Activated CD4-positive, alpha-beta T cell treated with anti-CD3 and anti-CD28 coated beads, Interleukin-2, amount 10 ng/mL, durations not matched to agents 7 days and 5 days (primary cell): Measurements from ENCODE around the gene ABTB2. TPM values are rescaled to one million over a fixed set of nuclear protein-coding genes. Genes with fewer than 3 reads are reported as not detected.

ENCODE experiments used
- CTCF ChIA-PET: fragments of 350-600 bp; sonication (Branson Sonifier 250); formaldehyde crosslinking; loops from one replicate; lab custom pipeline; 2021; ENCODE audit warnings: antibody characterized with exemption; lab: Charles Lee
- POLR2A ChIA-PET: fragments of 350-600 bp; sonication (Branson Sonifier 250); formaldehyde crosslinking; loops from one replicate; lab custom pipeline; 2021; ENCODE audit warnings: antibody characterized with exemption; lab: Charles Lee
- DNase-seq: peaks from one replicate; pipeline ENCODE4 v3.0.0-alpha.2; 2020
- H3K27ac Mint-ChIP-seq: one replicate; pipeline ENCODE4 v1.8.0; 2021; ENCODE audit warnings: mild to moderate bottlenecking, moderate library complexity, mixed read lengths
- H3K27me3 Mint-ChIP-seq: one replicate; pipeline ENCODE4 v1.8.0; 2021; ENCODE audit warnings: mixed read lengths
- H3K36me3 Mint-ChIP-seq: one replicate; pipeline ENCODE4 v1.8.0; 2021; ENCODE audit warnings: low read depth, mixed read lengths
- H3K4me1 Mint-ChIP-seq: one replicate; pipeline ENCODE4 v1.8.0; 2021; ENCODE audit warnings: mixed read lengths
- H3K4me3 Mint-ChIP-seq: one replicate; pipeline ENCODE4 v1.8.0; 2021; ENCODE audit warnings: mild to moderate bottlenecking, moderate library complexity, mixed read lengths
- H3K9me3 Mint-ChIP-seq: one replicate; pipeline ENCODE4 v1.8.0; 2021; ENCODE audit warnings: mixed read lengths
- total RNA-seq, 2 experiments: library from RNA; stranded (reverse); gene quantifications; one replicate each; pipeline ENCODE4 v1.2.3, GENCODE V29; 2021

The ABTB2 gene
- total RNA-seq, 2 experiments from 2014 or later, result 0.55 to 0.65 TPM

DNA sequence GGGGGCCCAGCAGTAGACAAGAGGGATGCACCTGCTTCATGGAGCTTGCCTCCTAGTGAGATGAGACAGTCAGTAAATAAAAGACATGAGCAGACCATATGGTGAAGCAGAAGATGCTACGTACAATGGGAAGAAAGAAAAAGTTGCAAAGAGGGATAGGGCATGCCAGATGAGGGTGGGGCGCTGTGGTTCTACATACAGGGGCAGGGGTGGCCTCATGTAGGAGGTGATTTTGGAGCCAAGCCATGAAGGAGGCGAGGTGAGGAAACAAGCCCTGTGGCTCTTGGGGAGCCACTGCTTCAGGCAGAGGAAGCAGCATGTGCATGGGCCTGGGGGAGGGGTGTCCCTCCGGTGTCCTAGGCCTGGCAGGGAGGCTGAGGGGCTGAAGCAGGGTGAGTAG is 237.2 kb downstream of the ABTB2 start:
- peaks cover 2% of the 10 kb centered on the region for H3K4me1 Mint-ChIP-seq
- peaks cover 54% of the 10 kb centered on the region for H3K36me3 Mint-ChIP-seq
- DNase-seq, result no peak
- no peaks in the 10 kb centered on the region for H3K9me3 Mint-ChIP-seq
- H3K27ac Mint-ChIP-seq, result peak overlapping the region; percentile 72
- H3K4me3 Mint-ChIP-seq, result no peak overlapping the region
- no peaks in the 10 kb centered on the region for H3K27me3 Mint-ChIP-seq
- ChIA-PET POLR2A (interaction anchor here (0.7 kb wide), 1 partner anchor 50 kb away, joined by 3 read pairs; no protein-coding TSS in a partner anchor), CTCF (interaction anchor here (1.8 kb wide), 1 partner anchor 15 kb away, joined by 4 read pairs; no protein-coding TSS in a partner anchor)

DNA sequence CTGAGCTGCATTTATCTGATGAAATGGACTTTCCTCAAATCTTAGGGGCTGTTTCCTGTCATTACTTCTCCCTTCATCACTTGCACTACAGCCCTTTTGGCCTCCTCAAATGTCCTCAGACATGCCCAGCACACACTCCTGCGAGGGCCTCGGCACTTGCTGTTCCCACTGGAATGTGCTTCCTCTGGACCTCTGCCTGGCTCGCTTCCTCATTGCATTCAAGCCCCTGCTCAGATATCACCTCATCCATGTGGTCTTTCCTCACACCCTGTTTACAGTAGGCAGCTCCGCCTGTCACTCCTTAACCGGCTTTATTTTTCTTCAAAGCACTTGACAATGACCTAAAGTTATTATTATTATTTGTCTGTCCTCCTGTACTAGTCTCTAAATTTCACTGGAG is 243.3 kb downstream of the ABTB2 start:
- no peak overlapping the region for H3K27ac Mint-ChIP-seq

DNA sequence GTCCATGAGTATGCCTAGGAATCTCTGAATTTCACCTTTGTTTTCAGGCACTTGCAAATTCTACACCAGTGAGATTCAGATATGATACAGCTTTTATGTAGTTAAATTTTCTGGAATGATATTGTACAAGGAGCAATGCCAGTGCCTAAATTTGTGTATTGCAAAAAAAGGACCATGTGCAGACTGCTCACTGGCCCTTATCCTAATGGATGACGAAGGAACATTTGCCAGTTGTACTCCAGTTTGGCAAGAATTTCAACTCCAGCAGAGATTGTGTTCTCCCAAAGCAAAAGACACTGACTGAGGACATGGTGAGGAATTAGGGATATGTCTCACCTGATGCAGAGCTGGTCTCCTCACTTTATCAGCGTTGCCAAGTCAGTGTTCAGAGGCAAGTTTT is 243.8 kb downstream of the ABTB2 start:
- peaks cover 52% of the 10 kb centered on the region for H3K36me3 Mint-ChIP-seq
- POLR2A ChIA-PET, result no interaction called here
- no peaks in the 10 kb centered on the region for H3K9me3 Mint-ChIP-seq
- no peak overlapping the region for H3K27ac Mint-ChIP-seq
- no peaks in the 10 kb centered on the region for H3K27me3 Mint-ChIP-seq
- CTCF ChIA-PET, result interaction anchor here (0.6 to 2.0 kb wide), 3 partner anchors 9 to 42 kb away, joined by 3 to 7 read pairs (median 3); partner anchors contain the start of gene NAT10
- peaks cover 4% of the 10 kb centered on the region for H3K4me1 Mint-ChIP-seq
- DNase-seq, result no peak
- no peak overlapping the region for H3K4me3 Mint-ChIP-seq

More for the DNA sequence above, 243.3 kb downstream of the ABTB2 start:
- ChIA-PET POLR2A (interaction anchor here (0.5 kb wide), 1 partner anchor 47 kb away, joined by 4 read pairs; no protein-coding TSS in a partner anchor), CTCF (interaction anchor here (0.9 to 2.0 kb wide), 2 partner anchors 8 to 10 kb away, joined by 3 to 7 read pairs; partner anchors contain the start of gene NAT10)
- Mint-ChIP-seq H3K36me3 (peaks cover 51% of the 10 kb centered on the region), H3K4me3 (no peak overlapping the region), H3K9me3 (no peaks in the 10 kb centered on the region), H3K4me1 (no peaks in the 10 kb centered on the region), H3K27me3 (no peaks in the 10 kb centered on the region)
- DNase-seq, result no peak

DNA sequence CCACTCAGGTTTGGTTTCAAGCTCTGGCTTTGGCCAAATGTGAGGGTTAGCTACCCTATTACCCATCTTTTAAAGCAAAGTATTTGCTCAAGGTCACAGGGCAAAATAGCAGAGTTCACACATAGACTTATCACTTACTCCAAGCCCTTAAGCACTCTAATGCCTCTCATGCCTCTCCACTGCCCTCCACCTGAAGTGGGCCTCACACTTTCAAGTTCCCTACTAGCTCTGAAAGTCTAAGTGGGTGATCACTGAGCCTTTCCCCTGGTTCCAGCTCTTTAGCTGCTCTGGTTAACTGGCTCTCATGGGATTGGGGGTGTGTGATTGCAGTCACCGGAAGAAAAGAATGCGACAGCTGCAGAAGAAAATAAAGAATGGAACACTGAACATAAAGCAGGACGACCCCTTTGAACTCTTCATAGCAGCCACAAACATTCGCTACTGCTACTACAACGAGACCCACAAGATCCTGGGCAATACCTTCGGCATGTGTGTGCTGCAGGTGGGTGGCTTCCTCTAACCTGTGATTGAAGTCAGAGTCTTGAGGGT is 246.0 kb downstream of the ABTB2 start:
- no peaks in the 10 kb centered on the region for H3K27me3 Mint-ChIP-seq
- peaks cover 44% of the 10 kb centered on the region for H3K36me3 Mint-ChIP-seq
- H3K4me1 Mint-ChIP-seq, result peaks cover 20% of the 10 kb centered on the region
- CTCF ChIA-PET, result interaction anchor here (1.3 kb wide), 1 partner anchor 19 kb away, joined by 3 read pairs; no protein-coding TSS in a partner anchor
- H3K4me3 Mint-ChIP-seq, result no peak overlapping the region
- POLR2A ChIA-PET, result no interaction called here
- no peak for DNase-seq
- H3K9me3 Mint-ChIP-seq, result no peaks in the 10 kb centered on the region
- no peak overlapping the region for H3K27ac Mint-ChIP-seq

DNA sequence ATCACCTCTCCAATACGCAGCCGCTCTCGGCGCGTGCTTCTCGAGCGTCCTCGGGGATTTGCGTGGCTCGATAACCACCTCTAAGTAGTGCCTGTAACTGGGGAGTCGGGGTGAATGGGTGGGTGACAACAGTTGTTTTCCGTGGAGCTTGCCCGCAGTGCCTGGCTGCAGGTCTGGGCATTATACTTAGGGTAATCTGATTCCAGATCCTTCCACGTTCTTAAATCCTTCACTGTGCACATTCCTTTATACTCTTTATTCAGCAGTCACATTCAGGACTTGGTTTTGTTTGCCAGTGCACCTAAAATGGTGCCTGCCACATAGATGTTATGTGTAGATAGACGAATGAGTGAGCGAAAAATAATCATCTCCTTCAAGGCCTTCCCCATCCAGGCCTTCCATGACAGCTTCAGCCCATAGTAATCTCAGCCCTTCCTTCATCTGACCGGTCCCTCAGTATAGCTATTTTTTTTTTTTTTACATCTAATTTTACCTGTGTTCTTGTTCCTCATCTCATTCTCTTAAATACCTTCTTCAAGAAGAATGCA is 251.8 kb downstream of the ABTB2 start:
- POLR2A ChIA-PET, result interaction anchor here (0.5 to 1.9 kb wide), 2 partner anchors 55 to 905 kb away, joined by 3 to 10 read pairs; partner anchors contain the start of gene CAPRIN1
- Mint-ChIP-seq H3K9me3 (no peaks in the 10 kb centered on the region), H3K4me1 (peaks cover 51% of the 10 kb centered on the region), H3K36me3 (peaks cover 26% of the 10 kb centered on the region), H3K27ac (peak overlapping the region; percentile 99), H3K27me3 (no peaks in the 10 kb centered on the region), H3K4me3 (peak overlapping the region; percentile 87)
- DNase-seq, result no peak
- CTCF ChIA-PET, result interaction anchor here (0.6 to 2.1 kb wide), 10 partner anchors 9 to 236 kb away, joined by 3 to 7 read pairs (median 4); no protein-coding TSS in a partner anchor

DNA sequence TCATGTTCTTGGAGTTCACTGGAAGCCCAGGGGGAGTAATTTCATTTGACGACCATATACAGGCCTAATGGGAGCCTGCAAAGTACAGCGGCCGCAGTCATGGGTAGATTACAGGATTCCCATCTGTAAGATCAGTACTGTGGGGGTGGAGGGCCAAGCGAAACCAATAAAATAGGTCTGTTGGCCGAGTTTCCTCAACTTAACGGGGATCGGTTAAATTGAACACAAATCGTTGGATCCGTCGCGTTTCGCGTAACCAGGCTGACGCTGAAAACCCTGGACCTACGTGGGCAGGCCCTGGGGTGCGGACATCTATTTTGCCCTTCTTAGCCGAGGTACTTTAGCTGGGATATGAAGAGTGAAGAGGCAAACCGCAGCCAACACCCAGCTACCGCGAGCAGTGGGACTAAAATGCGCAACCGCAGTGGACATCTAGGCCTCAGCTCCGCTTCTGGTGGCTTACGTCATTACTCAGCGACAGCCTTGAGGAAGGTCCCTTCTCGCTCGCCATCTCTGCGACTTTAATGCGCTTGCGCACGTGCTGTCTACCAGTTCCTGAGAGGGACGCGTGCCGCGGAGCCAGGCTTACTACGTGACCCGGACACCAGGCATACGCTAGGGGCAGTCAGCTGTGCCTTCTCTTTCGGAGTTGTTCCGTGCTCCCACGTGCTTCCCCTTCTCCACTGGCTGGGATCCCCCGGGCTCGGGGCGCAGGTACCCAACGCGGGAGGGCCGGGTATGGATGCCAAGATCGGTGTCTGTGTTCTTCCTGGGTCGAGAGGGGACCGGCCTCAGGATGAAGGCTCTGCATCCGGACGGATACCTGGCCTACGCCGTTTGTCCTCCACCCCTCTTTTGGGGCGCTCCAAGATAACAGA is 252.5 kb downstream of the ABTB2 start, which contains the start of gene NAT10:
Gene NAT10 (plus strand): TSS at position 551 of the 878 bp plus-strand sequence. CDS start 2,597 bp downstream, outside the sequence.
- peaks cover 29% of the 10 kb centered on the region for H3K36me3 Mint-ChIP-seq
- H3K4me3 Mint-ChIP-seq, result peak within 1 kb of the TSS; percentile 87
- no peaks in the 10 kb centered on the region for H3K9me3 Mint-ChIP-seq
- ChIA-PET POLR2A (interaction anchor here (0.5 to 1.9 kb wide), 2 partner anchors 54 to 906 kb away, joined by 3 to 10 read pairs; partner anchors contain the start of gene CAPRIN1), CTCF (interaction anchor here (0.6 to 2.1 kb wide), 8 partner anchors 10 to 114 kb away, joined by 3 to 7 read pairs (median 4); no protein-coding TSS in a partner anchor)
- DNase-seq, result peak; percentile 98
- peak within 1 kb of the TSS; percentile 99 for H3K27ac Mint-ChIP-seq
- H3K4me1 Mint-ChIP-seq, result peaks cover 51% of the 10 kb centered on the region
- no peaks in the 10 kb centered on the region for H3K27me3 Mint-ChIP-seq

DNA sequence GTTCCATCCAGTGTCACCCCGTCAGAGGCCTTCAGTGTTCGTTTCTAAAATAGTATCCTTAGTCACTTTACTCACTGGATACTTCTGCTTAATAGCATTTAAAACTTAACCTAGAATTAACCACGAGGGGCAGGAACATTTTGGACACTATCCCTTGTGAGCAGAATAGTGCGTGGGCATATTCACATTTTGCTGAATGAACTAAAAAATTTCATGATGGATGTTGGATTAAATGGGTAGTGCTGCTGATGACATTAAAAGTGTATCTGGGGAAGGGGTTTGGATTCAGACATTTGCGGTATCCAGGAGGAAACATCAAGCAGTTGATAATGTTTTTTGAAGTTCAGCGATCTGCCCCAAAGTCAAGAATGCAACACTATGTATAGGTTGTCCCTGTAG is 253.1 kb downstream of the ABTB2 start:
- H3K27ac Mint-ChIP-seq, result peak overlapping the region; percentile 99
- H3K27me3 Mint-ChIP-seq, result no peaks in the 10 kb centered on the region
- peak overlapping the region; percentile 87 for H3K4me3 Mint-ChIP-seq
- ChIA-PET CTCF (interaction anchor here (0.6 to 1.9 kb wide), 5 partner anchors 10 to 114 kb away, joined by 3 to 7 read pairs (median 4); no protein-coding TSS in a partner anchor), POLR2A (interaction anchor here (1.9 kb wide), 1 partner anchor 54 kb away, joined by 10 read pairs; the partner anchor contains the start of gene CAPRIN1)
- peaks cover 51% of the 10 kb centered on the region for H3K4me1 Mint-ChIP-seq
- no peaks in the 10 kb centered on the region for H3K9me3 Mint-ChIP-seq
- DNase-seq, result no peak
- peaks cover 27% of the 10 kb centered on the region for H3K36me3 Mint-ChIP-seq

Other genes with a start within 250 kb of the ABTB2 start
- 10 to 100 TPM; 40.0 to 45.1 TPM for gene CAT, start 80.9 kb upstream of the ABTB2 start, total RNA-seq
- gene ELF5, start 155.8 kb upstream of the ABTB2 start, total RNA-seq, result not detected